ENCODE measurements around the gene HTRA3.

GRCh38 chr4:8347660-8348059, 78.1 kb downstream of the HTRA3 start:
- TF ChIP-seq CTCF (IDR thresholded peaks at IDR 0.05; ENCODE audit: low read depth, low read length) (no peak), EZH2phosphoT487 (IDR thresholded peaks at IDR 0.05; ENCODE audit: low read depth) (no peak)
